GM23248 (cell line): Measurements from ENCODE around the gene RARB. TPM values are rescaled to one million over a fixed set of nuclear protein-coding genes. Genes with fewer than 3 reads are reported as not detected.

ENCODE experiments used
- DNase-seq: peaks from one replicate; pipeline ENCODE4 v3.0.0-alpha.2; 2015
- H2AFZ ChIP-seq: fragments of 200-600 bp; sonication (generic); 2 replicates; pipeline ENCODE4 v1.6.1; 2016; ENCODE audit warnings: antibody characterized with exemption
- H3F3A ChIP-seq: fragments of 200-600 bp; sonication (generic); 2 replicates; pipeline ENCODE4 v1.6.1; 2016; ENCODE audit warnings: mild to moderate bottlenecking, antibody characterized with exemption, mixed run types; ENCODE audit not compliant: insufficient read depth
- H3K27ac ChIP-seq: fragments of 200-600 bp; sonication (generic); 2 replicates; pipeline ENCODE4 v1.5.1; 2016; ENCODE audit warnings: mild to moderate bottlenecking
- H3K27me3 ChIP-seq: fragments of 200-600 bp; sonication (generic); replicated peaks from 2 replicates; pipeline ENCODE4 v1.6.1; 2016; ENCODE audit warnings: mild to moderate bottlenecking; ENCODE audit not compliant: insufficient read depth
- H3K36me3 ChIP-seq: fragments of 200-600 bp; sonication (generic); 2 replicates; pipeline ENCODE4 v1.6.1; 2016; ENCODE audit warnings: low read depth, mild to moderate bottlenecking
- H3K4me1 ChIP-seq: fragments of 200-600 bp; sonication (generic); 2 replicates; pipeline ENCODE4 v1.6.1; 2016; ENCODE audit warnings: mild to moderate bottlenecking; ENCODE audit not compliant: insufficient read depth
- H3K4me2 ChIP-seq: fragments of 200-600 bp; sonication (generic); one replicate; pipeline ENCODE4 v1.6.1; 2016; ENCODE audit warnings: mild to moderate bottlenecking; ENCODE audit not compliant: unreplicated experiment
- H3K4me3 ChIP-seq: fragments of 200-600 bp; sonication (generic); 2 replicates; pipeline ENCODE4 v1.5.1; 2016; ENCODE audit warnings: mild to moderate bottlenecking
- H3K79me2 ChIP-seq: fragments of 200-600 bp; sonication (generic); 2 replicates; pipeline ENCODE4 v1.6.1; 2016; ENCODE audit warnings: mild to moderate bottlenecking; ENCODE audit not compliant: insufficient read depth
- H3K9ac ChIP-seq: fragments of 200-600 bp; sonication (generic); 2 replicates; pipeline ENCODE4 v1.6.1; 2016; ENCODE audit warnings: mild to moderate bottlenecking
- H3K9me2 ChIP-seq: fragments of 200-600 bp; sonication (generic); 2 replicates; pipeline ENCODE4 v1.6.1; 2016; ENCODE audit warnings: mixed run types, mild to moderate bottlenecking, moderate library complexity; ENCODE audit not compliant: insufficient read depth
- H3K9me3 ChIP-seq: fragments of 200-600 bp; sonication (generic); one replicate; pipeline ENCODE4 v1.6.1; 2017; ENCODE audit warnings: low read depth
- H4K20me1 ChIP-seq: fragments of 200-600 bp; sonication (generic); 2 replicates; pipeline ENCODE4 v1.6.0; 2016; ENCODE audit not compliant: insufficient read depth
- EZH2 ChIP-seq: fragments of 200-600 bp; sonication (generic); IDR thresholded peaks from 2 replicates; pipeline ENCODE4 v1.6.1; 2018; ENCODE audit warnings: antibody characterized with exemption, mild to moderate bottlenecking; ENCODE audit not compliant: insufficient read depth, poor library complexity, severe bottlenecking
- EZH2phosphoT487 ChIP-seq: fragments of 200-600 bp; sonication (generic); IDR thresholded peaks from 2 replicates; pipeline ENCODE4 v1.6.1; 2018; ENCODE audit warnings: antibody characterized with exemption, moderate library complexity, mild to moderate bottlenecking, low read depth; ENCODE audit not compliant: insufficient read depth
- WGBS, 2 experiments: methylation state at CpG; one replicate each; pipeline ENCODE4 v1.1.6; 2015 to 2017; ENCODE audit warnings: low lambda C conversion rate in 2 of 2, low coverage in 1 of 2; ENCODE audit errors: missing lambda C conversion rate in 2 of 2; 5-methylcytosine and 5-hydroxymethylcytosine counted together
- in situ Hi-C: fragments of 300-500 bp; cut with MboI; formaldehyde crosslinking; loops from 2 replicates; pipeline ENCODE4 v1.15.0; 2020
- polyA plus RNA-seq: library from polyadenylated mRNA; unstranded; fragments of >200 nt; fragmentation: Nextera tagmentation; extraction: Ambion mirVana; gene quantifications from 2 replicates; pipeline ENCODE4 v1.2.1, GENCODE V29; 2016
- total RNA-seq: library from RNA; depleted of rRNA; stranded (reverse); fragments of >200 nt; shearing (Covaris generic); gene quantifications from 2 replicates; pipeline ENCODE4 v1.2.3, GENCODE V29; 2014

Gene RARB
- total and polyA plus RNA-seq, 2 experiments from 2014 or later, result 0.11 TPM; not detected in 1

DNA sequence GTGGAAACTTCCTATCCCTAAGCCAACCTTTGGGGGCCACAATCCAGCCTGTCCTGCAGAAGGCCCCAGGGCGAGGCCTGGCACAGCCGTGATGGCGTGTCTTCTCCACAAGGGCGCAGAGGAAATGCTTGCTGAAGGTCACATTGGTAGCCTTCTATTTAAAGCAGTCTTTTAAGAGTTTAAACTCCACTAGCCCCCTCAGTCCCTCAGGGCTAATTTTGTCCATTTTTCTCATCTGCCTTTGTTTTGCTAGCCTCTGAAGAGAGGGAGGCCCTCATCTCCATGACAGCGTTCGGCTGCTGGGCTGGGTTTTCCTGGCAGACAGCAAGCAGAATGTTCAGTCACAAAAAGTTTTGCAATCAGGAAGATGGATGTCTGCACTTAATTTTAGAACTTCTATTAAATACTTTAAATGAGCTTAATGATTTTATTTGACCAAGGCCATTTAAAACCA, 40.8 kb downstream of the RARB start:
- in situ Hi-C loops, result no loop called here
- Histone ChIP-seq H3K79me2 (no peaks in the 10 kb centered on the region), H3K4me1 (peaks cover 10% of the 10 kb centered on the region), H4K20me1 (no peaks in the 10 kb centered on the region), H3K9ac (no peak overlapping the region), H3K9me2 (no peaks in the 10 kb centered on the region), H3K9me3 (no peaks in the 10 kb centered on the region), H3K36me3 (no peaks in the 10 kb centered on the region), H3K27ac (peak overlapping the region; percentile 21; the same call in 1 of the 2 replicates), H2AFZ (peak overlapping the region; percentile 82), H3K4me3 (no peak overlapping the region), H3K27me3 (no peaks in the 10 kb centered on the region), H3K4me2 (no peak overlapping the region), H3F3A (no peaks in the 10 kb centered on the region)
- DNase-seq, result peak; percentile 61
- TF ChIP-seq EZH2 (no peak), EZH2phosphoT487 (no peak)
- 29 to 35% methylated on average over 6 of the region's 6 CpGs for WGBS, 2 experiments

DNA sequence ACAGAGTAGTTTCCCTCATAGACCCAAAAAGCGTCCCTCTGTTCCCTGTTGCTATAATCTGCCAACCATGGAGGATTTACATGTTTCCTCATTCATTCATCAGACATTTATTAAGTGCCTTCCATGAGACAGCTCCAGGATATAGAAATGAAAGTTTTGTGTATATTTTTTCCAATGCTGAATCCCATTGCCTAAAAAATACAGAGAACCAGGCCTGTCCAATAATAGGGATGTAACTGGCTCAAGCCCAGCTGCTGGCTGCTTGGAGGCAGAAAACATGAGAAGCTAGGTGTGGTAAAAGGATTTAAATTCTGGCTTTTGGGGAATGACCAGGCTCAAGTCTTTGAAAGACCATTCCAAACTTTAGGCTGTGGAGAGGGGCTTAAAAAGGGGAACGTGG, 41.5 kb downstream of the RARB start:
- no peaks in the 10 kb centered on the region for H3F3A ChIP-seq
- H3K9me2 ChIP-seq, result no peaks in the 10 kb centered on the region
- H3K4me2 ChIP-seq, result no peak overlapping the region
- H3K9me3 ChIP-seq, result no peaks in the 10 kb centered on the region
- H3K9ac ChIP-seq, result no peak overlapping the region
- no peak overlapping the region for H3K4me3 ChIP-seq
- H3K27ac ChIP-seq, result no peak overlapping the region
- in situ Hi-C loops, result no loop called here
- H3K27me3 ChIP-seq, result no peaks in the 10 kb centered on the region
- peaks cover 10% of the 10 kb centered on the region for H3K4me1 ChIP-seq
- DNase-seq, result no peak
- H4K20me1 ChIP-seq, result no peaks in the 10 kb centered on the region
- no peaks in the 10 kb centered on the region for H3K79me2 ChIP-seq
- TF ChIP-seq EZH2 (no peak), EZH2phosphoT487 (no peak)
- WGBS, 2 experiments, result 34 to 50% methylated on average over 2 of the region's 2 CpGs
- peak overlapping the region; percentile 82; the same call in 1 of the 2 replicates for H2AFZ ChIP-seq
- no peaks in the 10 kb centered on the region for H3K36me3 ChIP-seq

DNA sequence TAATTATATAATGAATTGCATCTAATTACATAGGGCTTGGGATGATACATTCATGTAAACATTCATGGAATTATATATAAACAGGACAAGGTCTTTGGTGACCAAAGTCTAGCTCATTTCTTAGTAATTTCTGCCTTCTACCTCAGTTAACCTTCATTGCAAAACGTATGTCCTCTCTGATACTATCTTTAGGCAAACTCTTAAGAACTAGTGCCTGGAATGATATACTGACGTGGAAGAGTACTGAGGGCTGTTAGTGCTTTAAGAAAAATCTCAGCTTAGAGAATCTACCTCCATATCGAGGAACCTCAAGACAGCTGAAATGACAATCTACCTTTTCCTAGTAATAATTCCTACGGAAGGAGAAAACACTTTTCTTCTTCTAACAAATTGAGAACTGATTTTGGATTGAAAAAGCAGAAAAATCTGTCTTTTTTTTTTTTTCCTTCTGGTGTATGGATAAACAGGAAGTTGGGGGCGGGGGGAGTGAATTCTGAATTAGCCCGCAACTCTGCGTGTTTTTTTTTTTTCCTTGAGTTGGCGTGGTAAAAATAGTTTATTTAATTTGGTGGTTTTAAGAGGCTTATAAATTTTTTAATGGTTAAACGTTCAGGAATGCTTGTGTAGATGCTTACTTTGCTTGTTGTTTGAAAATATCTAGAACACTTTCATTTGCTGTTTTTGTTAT, 43.2 kb downstream of the RARB start:
- Histone ChIP-seq H3K4me1 (peaks cover 10% of the 10 kb centered on the region), H3K27ac (no peak overlapping the region), H3K9me3 (no peaks in the 10 kb centered on the region), H2AFZ (no peak overlapping the region), H3K79me2 (no peaks in the 10 kb centered on the region), H3K36me3 (no peaks in the 10 kb centered on the region), H3K4me3 (no peak overlapping the region), H3F3A (no peaks in the 10 kb centered on the region), H3K4me2 (no peak overlapping the region), H3K9me2 (no peaks in the 10 kb centered on the region), H3K27me3 (no peaks in the 10 kb centered on the region), H3K9ac (no peak overlapping the region), H4K20me1 (no peaks in the 10 kb centered on the region)
- no peak for TF ChIP-seq EZH2phosphoT487
- TF ChIP-seq EZH2, result no peak
- no peak for DNase-seq
- WGBS, 2 experiments, result 81 to 83% methylated on average over 9 of the region's 9 CpGs
- in situ Hi-C loops, result no loop called here

DNA sequence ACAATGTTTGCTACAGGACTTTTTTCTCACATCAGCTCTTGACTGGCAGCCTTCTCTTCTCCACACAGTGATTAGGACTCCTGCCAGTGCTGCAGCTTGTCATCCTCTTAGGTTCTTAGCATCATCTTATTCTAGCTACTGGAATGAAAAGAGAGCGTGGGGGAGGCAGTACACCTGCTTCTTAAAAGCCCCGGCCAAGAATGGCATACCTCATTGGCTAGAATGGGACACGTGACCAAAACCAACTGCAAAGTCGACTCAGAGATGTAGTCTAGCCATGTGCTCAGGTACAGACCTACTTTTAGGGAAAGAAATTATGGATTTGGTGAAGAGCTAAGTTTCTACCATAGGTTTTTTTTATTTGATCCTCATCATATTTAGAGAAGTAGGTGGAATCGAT, 44.1 kb downstream of the RARB start:
- no peaks in the 10 kb centered on the region for H4K20me1 ChIP-seq
- H3K4me3 ChIP-seq, result no peak overlapping the region
- in situ Hi-C loops, result no loop called here
- no peaks in the 10 kb centered on the region for H3K9me2 ChIP-seq
- no peaks in the 10 kb centered on the region for H3K9me3 ChIP-seq
- no peak for DNase-seq
- no peak overlapping the region for H3K27ac ChIP-seq
- 0 out of 2 replicates have a peak, but pooled peaks cover 6% of the 10 kb centered on the region for H3F3A ChIP-seq
- no peaks in the 10 kb centered on the region for H3K36me3 ChIP-seq
- H3K79me2 ChIP-seq, result no peaks in the 10 kb centered on the region
- 84 to 89% methylated on average over 5 of the region's 5 CpGs for whole genome bisulfite sequencing, 2 experiments
- H3K9ac ChIP-seq, result no peak overlapping the region
- no peak overlapping the region for H3K4me2 ChIP-seq
- no peak overlapping the region for H2AFZ ChIP-seq
- H3K27me3 ChIP-seq, result no peaks in the 10 kb centered on the region
- H3K4me1 ChIP-seq, result peaks cover 10% of the 10 kb centered on the region
- TF ChIP-seq EZH2phosphoT487, result no peak
- no peak for TF ChIP-seq EZH2
